Nucleus accumbens (tissue), 56 donors: Measurements from ENCODE around the gene JAK3.

ENCODE experiments used
- DNase-seq, 56 donors: peaks; one replicate each; lab custom pipeline; 2025; lab: John Stamatoyannopoulos, UW

Gene JAK3

GRCh38 chr19:17841810-17842662 is 5.7 kb downstream of the JAK3 start:
- peak in 49 of 56 donors; percentile 3 to 88 (median 55) for DNase-seq

GRCh38 chr19:17841371-17841809 is 6.4 kb downstream of the JAK3 start:
- no peak for DNase-seq

GRCh38 chr19:17840019-17840418 is 7.8 kb downstream of the JAK3 start:
- no peak for DNase-seq

GRCh38 chr19:17837972-17838371 is 9.8 kb downstream of the JAK3 start:
- no peak for DNase-seq

- DNase-seq = no peak
Observed at GRCh38 chr19:17836530-17836929, 11.3 kb downstream of the JAK3 start.

- no peak for DNase-seq
Observed at GRCh38 chr19:17835182-17836006, 12.4 kb downstream of the JAK3 start.

GRCh38 chr19:17834350-17835181 is 13.2 kb downstream of the JAK3 start:
- DNase-seq = no peak

- no peak for DNase-seq
Observed at GRCh38 chr19:17832443-17833208, 15.2 kb downstream of the JAK3 start.

- DNase-seq = peak in 1 of 56 donors; percentile 33
Observed at GRCh38 chr19:17831419-17831888, 16.3 kb downstream of the JAK3 start.

GRCh38 chr19:17830567-17831418 is 17.0 kb downstream of the JAK3 start:
- DNase-seq = peak in 51 of 56 donors; percentile 7 to 96 (median 74)

GRCh38 chr19:17829855-17830566 is 17.8 kb downstream of the JAK3 start:
- DNase-seq = peak in 41 of 56 donors; percentile 6 to 74 (median 43)

GRCh38 chr19:17826508-17827056 is 21.2 kb downstream of the JAK3 start:
- DNase-seq = no peak

GRCh38 chr19:17824339-17824738 is 23.4 kb downstream of the JAK3 start:
- no peak for DNase-seq

- DNase-seq = no peak
Observed at GRCh38 chr19:17821190-17821589, 26.6 kb downstream of the JAK3 start, which contains the start of gene INSL3. TSS of gene INSL3 (minus strand) at chr19:17821519. CDS start at chr19:17821506, 13 bp downstream.

GRCh38 chr19:17817668-17818363 is 30.0 kb downstream of the JAK3 start:
- DNase-seq = no peak

- no peak for DNase-seq
Observed at GRCh38 chr19:17812099-17812498, 35.7 kb downstream of the JAK3 start.

GRCh38 chr19:17811681-17812080 is 36.1 kb downstream of the JAK3 start:
- no peak for DNase-seq
